A673 (cell line): ENCODE results near the gene STK38L. TPM values are rescaled to one million over a fixed set of nuclear protein-coding genes. Genes with fewer than 3 reads are reported as not detected.

ENCODE experiments used
- BruUV-seq: library from RNA; stranded (reverse); fragments of 400-500 nt; replicated peaks from 2 replicates; lab custom pipeline; 2021; lab: Mats Ljungman, UMichigan
- CTCF ChIA-PET: fragments of 300-600 bp; sonication (Branson Sonifier 250); formaldehyde crosslinking; loops from one replicate; lab custom pipeline; 2022; ENCODE audit warnings: antibody characterized with exemption; lab: Charles Lee
- POLR2A ChIA-PET: fragments of 300-600 bp; sonication (Branson Sonifier 250); formaldehyde crosslinking; loops from one replicate; lab custom pipeline; 2022; ENCODE audit warnings: antibody characterized with exemption; ENCODE audit not compliant: low non-redundant PET; lab: Charles Lee
- DNase-seq: peaks from one replicate; pipeline ENCODE4 v3.0.0-alpha.2; 2015; ENCODE audit warnings: low spot score
- H3K27ac ChIP-seq: fragments of 200-600 bp; sonication (generic); 2 replicates; pipeline ENCODE4 v1.5.1; 2016; ENCODE audit warnings: mixed run types, low read depth, mild to moderate bottlenecking, mixed read lengths, antibody characterized with exemption, low read length; ENCODE audit not compliant: poor library complexity, severe bottlenecking
- H3K27me3 ChIP-seq: fragments of 200-600 bp; sonication (generic); replicated peaks from 2 replicates; pipeline ENCODE4 v1.6.1; 2017; ENCODE audit warnings: mixed run types, low read depth, mild to moderate bottlenecking, mixed read lengths, antibody characterized with exemption, low read length; ENCODE audit not compliant: insufficient read depth, poor library complexity
- H3K36me3 ChIP-seq: fragments of 200-600 bp; sonication (generic); 2 replicates; pipeline ENCODE4 v1.6.1; 2016; ENCODE audit warnings: mixed run types, mild to moderate bottlenecking, mixed read lengths, antibody characterized with exemption, low read length; ENCODE audit not compliant: insufficient read depth, poor library complexity, severe bottlenecking
- H3K4me1 ChIP-seq: fragments of 200-600 bp; sonication (generic); 2 replicates; pipeline ENCODE4 v1.6.1; 2017; ENCODE audit warnings: mixed run types, mild to moderate bottlenecking, mixed read lengths, antibody characterized with exemption, low read length; ENCODE audit not compliant: insufficient read depth, poor library complexity, severe bottlenecking
- H3K4me3 ChIP-seq: fragments of 200-600 bp; sonication (generic); 2 replicates; pipeline ENCODE4 v1.5.1; 2016; ENCODE audit warnings: low read depth, mixed run types, mild to moderate bottlenecking, mixed read lengths, low read length; ENCODE audit not compliant: poor library complexity, severe bottlenecking
- H3K9me3 ChIP-seq: fragments of 200-600 bp; sonication (generic); 2 replicates; pipeline ENCODE4 v1.6.1; 2016; ENCODE audit warnings: mixed run types, low read depth, mild to moderate bottlenecking, mixed read lengths, antibody characterized with exemption, low read length; ENCODE audit not compliant: poor library complexity, severe bottlenecking
- CTCF ChIP-seq: fragments of 300-800, 200-600 bp; sonication (generic); conservative IDR thresholded peaks from 2 replicates; pipeline ENCODE4 v1.5.1; 2017; ENCODE audit warnings: low read depth, mild to moderate bottlenecking, antibody characterized with exemption, low read length, moderate library complexity, mixed read lengths
- EZH2 ChIP-seq: fragments of 200-600 bp; sonication (generic); IDR thresholded peaks from 2 replicates; pipeline ENCODE4 v1.6.1; 2017; ENCODE audit warnings: borderline replicate concordance, low read depth, mild to moderate bottlenecking, mixed read lengths, antibody characterized with exemption, low read length; ENCODE audit not compliant: poor library complexity, severe bottlenecking
- intact Hi-C: fragments of 100-400 bp; cut with micrococcal nuclease; formaldehyde crosslinking; loops from one replicate; pipeline ENCODE4 v1.10.0; 2022; ENCODE audit not compliant: unreplicated experiment
- total RNA-seq: library from RNA; stranded (reverse); gene quantifications from 2 replicates; pipeline ENCODE4 v1.2.3, GENCODE V29; 2021

Gene STK38L
- total RNA-seq, 1 experiment from 2014 or later, result 21.0 TPM

- BruUV-seq, result no TSS peak
- POLR2A ChIA-PET, result no interaction called here
- Histone ChIP-seq H3K4me3 (peak overlapping the region; percentile 65), H3K27ac (no peak overlapping the region), H3K4me1 (no peaks in the 10 kb centered on the region), H3K27me3 (no peaks in the 10 kb centered on the region), H3K36me3 (no peaks in the 10 kb centered on the region), H3K9me3 (no peaks in the 10 kb centered on the region)
- TF ChIP-seq CTCF (no peak), EZH2 (no peak)
- DNase-seq, result peak; percentile 14
- intact Hi-C loops, result no loop called here
- CTCF ChIA-PET, result interaction anchor here (0.6 kb wide), 1 partner anchor 28 kb away, joined by 3 read pairs; no protein-coding TSS in a partner anchor
These were observed 89.4 kb downstream of the STK38L start for GRCh38 chr12:27333403-27334009.

GRCh38 chr12:27334042-27334720 is 90.1 kb downstream of the STK38L start:
- intact Hi-C loops, result no loop called here
- DNase-seq, result no peak
- TSS peak; percentile 47 for BruUV-seq
- ChIA-PET POLR2A (no interaction called here), CTCF (interaction anchor here (0.6 kb wide), 1 partner anchor 28 kb away, joined by 3 read pairs; no protein-coding TSS in a partner anchor)
- H3K27me3 ChIP-seq, result no peaks in the 10 kb centered on the region
- H3K27ac ChIP-seq, result no peak overlapping the region
- no peaks in the 10 kb centered on the region for H3K4me1 ChIP-seq
- H3K36me3 ChIP-seq, result no peaks in the 10 kb centered on the region
- TF ChIP-seq CTCF (no peak), EZH2 (no peak)
- no peaks in the 10 kb centered on the region for H3K9me3 ChIP-seq
- peak overlapping the region; percentile 65 for H3K4me3 ChIP-seq

GRCh38 chr12:27334721-27335082 is 90.6 kb downstream of the STK38L start:
- CTCF ChIA-PET, result no interaction called here
- no peak for TF ChIP-seq CTCF
- no peak for TF ChIP-seq EZH2
- intact Hi-C loops, result no loop called here

More at GRCh38 chr12:27334721-27335082, 90.6 kb downstream of the STK38L start:
- Histone ChIP-seq H3K27ac (no peak overlapping the region), H3K4me3 (no peak overlapping the region), H3K4me1 (no peaks in the 10 kb centered on the region), H3K27me3 (no peaks in the 10 kb centered on the region), H3K36me3 (no peaks in the 10 kb centered on the region), H3K9me3 (no peaks in the 10 kb centered on the region)
- DNase-seq, result no peak
- BruUV-seq, result no TSS peak
- POLR2A ChIA-PET, result no interaction called here
